Activated CD4-positive, alpha-beta T cell treated with anti-CD3 and anti-CD28 coated beads, Interleukin-2, Interleukin-6, amounts not matched to agents 100 ng/mL and 50 ng/mL, durations not matched to agents 16 hours and 8 hours (primary cell): ENCODE results near the gene PUS3.
"Not testable (repeated sequence)": the region's sequence is repeated elsewhere in the genome, so short reads cannot be mapped to it uniquely, and the experiment has no call there.

Experiments used
- DNase-seq: peaks from one replicate; pipeline ENCODE4 v3.0.0-alpha.2; 2020

PUS3 gene

DNA sequence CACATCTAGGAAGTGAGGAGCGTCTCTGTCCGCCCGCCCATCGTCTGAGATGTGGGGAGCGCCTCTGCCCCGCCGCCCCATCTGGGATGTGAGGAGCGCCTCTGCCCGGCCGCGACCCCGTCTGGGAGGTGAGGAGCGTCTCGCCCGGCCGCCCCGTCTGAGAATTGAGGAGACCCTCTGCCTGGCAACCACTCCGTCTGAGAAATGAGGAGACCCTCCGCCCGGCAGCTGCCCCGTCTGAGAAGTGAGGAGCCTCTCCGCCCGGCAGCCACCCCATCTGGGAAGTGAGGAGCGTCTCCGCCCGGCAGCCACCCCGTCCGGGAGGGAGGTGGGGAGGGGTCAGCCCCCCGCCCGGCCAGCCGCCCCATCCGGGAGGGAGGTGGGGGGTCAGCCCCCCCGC, 40.2 kb downstream of the PUS3 start:
- DNase-seq, result not testable (repeated sequence)

GRCh38 chr11:125857670-125858069, 45.3 kb downstream of the PUS3 start:
- DNase-seq, result not testable (repeated sequence)

DNA sequence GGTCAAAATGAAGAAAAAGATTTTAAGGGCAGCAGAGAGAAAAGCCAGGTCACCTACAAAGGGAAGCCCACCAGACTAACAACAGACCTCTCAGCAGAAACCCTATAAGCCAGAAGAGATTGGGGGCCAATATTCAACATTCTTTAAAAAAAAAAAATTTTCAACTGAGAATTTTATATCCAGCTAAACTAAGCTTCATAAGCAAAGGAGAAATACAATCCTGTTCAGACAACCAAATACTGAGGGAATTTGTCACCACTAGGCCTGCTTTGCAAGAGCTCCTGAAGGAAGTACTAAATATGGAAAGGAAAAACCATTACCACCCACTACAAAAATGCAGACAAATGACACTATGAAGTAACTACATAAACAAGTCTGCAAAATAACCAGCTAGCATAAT, 56.8 kb downstream of the PUS3 start:
- no peak for DNase-seq
